Astrocyte (in vitro differentiated cells and primary cell): Measurements from ENCODE around the gene ADGRA3. TPM values are rescaled to one million over a fixed set of nuclear protein-coding genes. Genes with fewer than 3 reads are reported as not detected.

Experiments used
- DNase-seq: peaks from one replicate; pipeline ENCODE4 v3.0.0-alpha.2; 2010; ENCODE audit warnings: low read depth
- FAIRE-seq: peaks from 2 replicates; lab custom pipeline; 2011; peaks lifted over from hg19 to GRCh38; lab: Jason Lieb, UNC
- H2AFZ ChIP-seq: 2 replicates; pipeline ENCODE4 v1.6.0; 2012; ENCODE audit warnings: low read depth, low read length, inconsistent platforms
- H3K27ac ChIP-seq: 2 replicates; pipeline ENCODE4 v1.5.1; 2011; ENCODE audit warnings: low read depth, low read length, inconsistent platforms
- H3K27me3 ChIP-seq: 2 replicates; pipeline ENCODE4 v1.6.0; 2011; ENCODE audit warnings: low read length, inconsistent platforms; ENCODE audit not compliant: insufficient read depth
- H3K36me3 ChIP-seq: 2 replicates; pipeline ENCODE4 v1.5.1; 2011; ENCODE audit warnings: low read length, inconsistent platforms; ENCODE audit not compliant: insufficient read depth
- H3K4me1 ChIP-seq: 2 replicates; pipeline ENCODE4 v1.5.1; 2011; ENCODE audit warnings: low read length, inconsistent platforms; ENCODE audit not compliant: insufficient read depth
- H3K4me2 ChIP-seq: 2 replicates; pipeline ENCODE4 v1.6.0; 2012; ENCODE audit warnings: low read length, inconsistent platforms
- H3K4me3 ChIP-seq: 2 replicates; pipeline ENCODE4 v1.5.1; 2011; ENCODE audit warnings: low read depth, mild to moderate bottlenecking, low read length, inconsistent platforms; ENCODE audit not compliant: insufficient read depth
- H3K79me2 ChIP-seq: 2 replicates; pipeline ENCODE4 v1.6.0; 2012; ENCODE audit warnings: mild to moderate bottlenecking, low read length, inconsistent platforms; ENCODE audit not compliant: insufficient read depth
- H3K9ac ChIP-seq: 2 replicates; pipeline ENCODE4 v1.6.0; 2012; ENCODE audit warnings: mild to moderate bottlenecking, low read length, inconsistent platforms
- H3K9me3 ChIP-seq: 2 replicates; pipeline ENCODE4 v1.5.1; 2012; ENCODE audit warnings: low read depth, mild to moderate bottlenecking, low read length, inconsistent platforms; ENCODE audit not compliant: insufficient read depth
- H4K20me1 ChIP-seq: 2 replicates; pipeline ENCODE4 v1.6.0; 2012; ENCODE audit warnings: low read length, inconsistent platforms; ENCODE audit not compliant: insufficient read depth
- H3K27ac Mint-ChIP-seq: one replicate; pipeline ENCODE4 v1.8.0; 2021; ENCODE audit warnings: mild to moderate bottlenecking, mixed read lengths; ENCODE audit not compliant: unreplicated experiment
- H3K27me3 Mint-ChIP-seq: one replicate; pipeline ENCODE4 v1.8.0; 2021; ENCODE audit warnings: low read depth, mixed read lengths; ENCODE audit not compliant: unreplicated experiment
- H3K36me3 Mint-ChIP-seq: one replicate; pipeline ENCODE4 v1.8.0; 2021; ENCODE audit warnings: low read depth, mixed read lengths; ENCODE audit not compliant: unreplicated experiment
- H3K4me1 Mint-ChIP-seq: one replicate; pipeline ENCODE4 v1.8.0; 2021; ENCODE audit warnings: low read depth, mixed read lengths; ENCODE audit not compliant: unreplicated experiment
- H3K4me3 Mint-ChIP-seq: one replicate; pipeline ENCODE4 v1.8.0; 2021; ENCODE audit warnings: mild to moderate bottlenecking, moderate library complexity, mixed read lengths; ENCODE audit not compliant: unreplicated experiment
- H3K9me3 Mint-ChIP-seq: one replicate; pipeline ENCODE4 v1.8.0; 2021; ENCODE audit warnings: mild to moderate bottlenecking, mixed read lengths; ENCODE audit not compliant: unreplicated experiment
- CTCF ChIP-seq: IDR thresholded peaks from 2 replicates; pipeline ENCODE4 v1.5.1; 2011; ENCODE audit warnings: low read depth, mild to moderate bottlenecking, inconsistent platforms, low read length, moderate library complexity; ENCODE audit not compliant: insufficient read depth
- EZH2 ChIP-seq: IDR thresholded peaks from 2 replicates; pipeline ENCODE4 v1.6.1; 2012; ENCODE audit warnings: mild to moderate bottlenecking, low read length, inconsistent platforms; ENCODE audit not compliant: insufficient read depth
- total RNA-seq: library from RNA; stranded (reverse); gene quantifications from 2 replicates; pipeline ENCODE4 v1.2.1, GENCODE V29; 2021

ADGRA3 gene
- total RNA-seq, 1 donor from 2014 or later = 27.3 TPM

DNA sequence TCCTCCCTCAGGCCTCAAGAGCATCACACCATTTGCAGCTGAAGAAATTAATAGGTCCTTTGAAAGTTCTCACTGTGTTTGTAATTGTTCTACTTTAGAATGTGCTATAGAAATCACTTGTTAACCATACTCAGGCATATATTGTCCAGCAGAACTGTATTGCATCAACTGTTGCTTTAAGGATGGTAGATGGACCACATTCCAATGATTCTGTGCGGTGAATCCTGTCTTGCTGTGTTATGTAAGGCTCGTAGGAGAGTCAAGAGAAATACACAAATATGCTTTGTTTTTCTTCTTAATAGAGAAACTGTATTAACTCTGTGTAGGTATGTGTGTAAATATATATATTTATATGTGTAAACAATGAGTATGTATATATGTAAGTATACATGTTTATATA is 6.3 kb upstream of the ADGRA3 start:
- FAIRE-seq = no peak

DNA sequence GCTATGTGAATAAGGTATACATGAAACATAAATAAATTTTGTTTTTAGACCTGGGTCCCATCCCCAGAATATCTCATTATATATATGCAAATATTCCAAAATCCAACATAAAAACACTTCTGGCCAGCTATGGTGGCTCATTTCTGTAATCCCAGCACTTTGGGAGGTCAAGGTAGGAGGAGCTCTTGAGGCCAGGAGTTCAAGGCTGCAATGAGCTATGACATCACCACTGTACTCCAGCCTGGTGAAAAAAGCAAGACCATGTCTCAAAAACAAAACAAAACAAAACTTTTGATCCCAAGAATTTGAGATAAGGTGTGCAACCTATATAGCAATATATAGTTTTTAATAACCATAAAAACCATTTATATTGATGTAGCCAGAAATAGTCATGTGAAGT is 5.4 kb upstream of the ADGRA3 start:
- Histone ChIP-seq H3K9ac (no peak overlapping the region), H2AFZ (no peak overlapping the region), H3K4me3 (no peak overlapping the region), H3K79me2 (no peaks in the 10 kb centered on the region), H3K27me3 (no peaks in the 10 kb centered on the region), H3K36me3 (no peaks in the 10 kb centered on the region), H4K20me1 (no peaks in the 10 kb centered on the region), H3K9me3 (no peaks in the 10 kb centered on the region), H3K4me2 (no peak overlapping the region), H3K27ac (no peak overlapping the region), H3K4me1 (peaks cover 2% of the 10 kb centered on the region)
- Mint-ChIP-seq H3K4me3 (no peak overlapping the region), H3K27ac (no peak overlapping the region), H3K4me1 (no peaks in the 10 kb centered on the region), H3K36me3 (no peaks in the 10 kb centered on the region), H3K9me3 (no peaks in the 10 kb centered on the region), H3K27me3 (no peaks in the 10 kb centered on the region)
- FAIRE-seq = no peak
- no peak for DNase-seq
- TF ChIP-seq EZH2 (no peak), CTCF (no peak)

More for the DNA sequence above, 6.3 kb upstream of the ADGRA3 start:
- DNase-seq = no peak
- Mint-ChIP-seq H3K4me1 (no peaks in the 10 kb centered on the region), H3K36me3 (no peaks in the 10 kb centered on the region), H3K27ac (no peak overlapping the region), H3K27me3 (no peaks in the 10 kb centered on the region), H3K4me3 (no peak overlapping the region), H3K9me3 (no peaks in the 10 kb centered on the region)
- Histone ChIP-seq H3K9me3 (no peaks in the 10 kb centered on the region), H3K9ac (no peak overlapping the region), H3K27me3 (no peaks in the 10 kb centered on the region), H3K36me3 (no peaks in the 10 kb centered on the region), H2AFZ (no peak overlapping the region), H3K4me3 (no peak overlapping the region), H3K27ac (no peak overlapping the region), H4K20me1 (no peaks in the 10 kb centered on the region), H3K4me1 (no peaks in the 10 kb centered on the region), H3K4me2 (no peak overlapping the region), H3K79me2 (no peaks in the 10 kb centered on the region)
- TF ChIP-seq CTCF (no peak), EZH2 (no peak)

DNA sequence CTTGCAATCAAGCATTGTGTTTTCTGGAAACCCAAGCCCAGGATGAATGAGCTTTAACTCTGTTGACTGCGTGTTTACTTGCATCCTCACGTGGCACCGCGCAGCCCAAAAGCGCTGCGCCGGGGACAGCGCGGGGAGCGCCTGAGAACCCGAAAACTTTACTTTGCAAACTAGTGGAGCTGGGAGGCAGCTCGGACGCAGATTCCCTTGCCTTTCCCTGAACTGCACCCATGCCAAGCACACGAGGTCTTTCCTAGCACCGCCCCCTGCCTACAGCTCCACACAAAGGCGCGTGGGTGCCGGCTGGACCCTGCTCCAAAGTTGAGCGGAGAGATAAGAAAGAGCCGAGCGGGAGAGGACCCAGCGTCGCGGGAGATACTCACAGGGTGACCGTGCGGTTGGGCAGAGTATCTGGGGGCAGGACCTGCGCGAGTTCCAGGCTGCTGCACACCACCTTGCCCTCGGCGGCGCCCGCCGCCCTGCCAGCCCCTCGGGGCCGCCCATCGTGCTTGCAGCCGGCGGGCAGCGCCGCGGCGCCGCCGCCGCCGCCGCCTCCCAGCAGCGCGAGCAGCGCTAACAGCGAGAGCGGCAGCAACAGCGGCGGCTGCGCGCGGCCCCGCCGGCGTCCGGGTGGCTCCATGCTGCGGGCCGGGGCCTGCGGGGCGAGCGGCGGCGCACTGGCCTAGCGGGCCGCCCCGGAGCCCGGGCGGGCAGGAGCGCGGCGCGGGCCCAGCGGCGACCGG is 550 bp downstream of the ADGRA3 start:
- DNase-seq = peak; percentile 72
- H3K4me1 ChIP-seq = peaks cover 11% of the 10 kb centered on the region
- Mint-ChIP-seq H3K27ac (peak overlapping the region; percentile 98), H3K4me1 (peaks cover 8% of the 10 kb centered on the region), H3K9me3 (peaks cover 2% of the 10 kb centered on the region), H3K27me3 (no peaks in the 10 kb centered on the region), H3K36me3 (no peaks in the 10 kb centered on the region), H3K4me3 (peak overlapping the region; percentile 98)
- H3K4me2 ChIP-seq = peak overlapping the region; percentile 87
- peak overlapping the region; percentile 84 for H3K27ac ChIP-seq
- peaks cover 33% of the 10 kb centered on the region for H4K20me1 ChIP-seq
- peak overlapping the region; percentile 80 for H2AFZ ChIP-seq
- H3K27me3 ChIP-seq = no peaks in the 10 kb centered on the region
- no peaks in the 10 kb centered on the region for H3K9me3 ChIP-seq
- no peaks in the 10 kb centered on the region for H3K36me3 ChIP-seq
- H3K79me2 ChIP-seq = peaks cover 37% of the 10 kb centered on the region
- H3K4me3 ChIP-seq = peak overlapping the region; percentile 90
- no peak for FAIRE-seq
- TF ChIP-seq EZH2 = no peak
- no peak for TF ChIP-seq CTCF
- peak overlapping the region; percentile 85 for H3K9ac ChIP-seq
